ENCODE results near the gene SLC46A3.

- TF ChIP-seq ZNF565 (CRISPR knock-in tag; conservative IDR thresholded peaks at IDR 0.05; ENCODE audit: low read depth), result no peak
- no peak for TF ChIP-seq ESRRG (CRISPR knock-in tag; IDR thresholded peaks at IDR 0.05)
- TF ChIP-seq PATZ1 (CRISPR knock-in tag; IDR thresholded peaks at IDR 0.05; ENCODE audit: borderline replicate concordance), result no peak
- TF ChIP-seq BACH2 (CRISPR knock-in tag; IDR thresholded peaks at IDR 0.05; ENCODE audit: borderline replicate concordance), result no peak
- TF ChIP-seq CREB5 (CRISPR knock-in tag; IDR thresholded peaks at IDR 0.05; ENCODE audit: low read depth), result no peak
- TF ChIP-seq TCF4 (CRISPR knock-in tag; IDR thresholded peaks at IDR 0.05; ENCODE audit: borderline replicate concordance), result no peak
- TF ChIP-seq ARNTL (CRISPR knock-in tag; IDR thresholded peaks at IDR 0.05; ENCODE audit: borderline replicate concordance, low read depth), result no peak
- TF ChIP-seq RARB (CRISPR knock-in tag; IDR thresholded peaks at IDR 0.05), result no peak
These were observed 13.9 kb downstream of the SLC46A3 start for GRCh38 chr13:28704919-28705318.

Data from SK-N-SH treated with all-trans-retinoic acid at 6 μM for 48 hours (cell line).